Activated CD8-positive, alpha-beta T cell treated with anti-CD3 and anti-CD28 coated beads, Interleukin-2, amount 10 ng/mL, durations not matched to agents 7 days and 5 days (primary cell): ENCODE data around the gene USP53. TPM values are rescaled to one million over a fixed set of nuclear protein-coding genes. Genes with fewer than 3 reads are reported as not detected.
"Not testable (repeated sequence)": the region's sequence is repeated elsewhere in the genome, so short reads cannot be mapped to it uniquely, and the experiment has no call there.

ENCODE experiments used
- ATAC-seq: fragments of 150-1000 bp; cut with Tn5 transposase; one replicate; pipeline ENCODE4 v1.10.0; 2021; ENCODE audit warnings: moderate library complexity
- CTCF ChIA-PET: fragments of 350-600 bp; sonication (Branson Sonifier 250); formaldehyde crosslinking; loops from one replicate; lab custom pipeline; 2021; ENCODE audit warnings: antibody characterized with exemption; lab: Charles Lee
- POLR2A ChIA-PET: fragments of 350-600 bp; sonication (Branson Sonifier 250); formaldehyde crosslinking; loops from one replicate; lab custom pipeline; 2021; ENCODE audit warnings: antibody characterized with exemption; lab: Charles Lee
- DNase-seq: peaks from one replicate; pipeline ENCODE4 v3.0.0-alpha.2; 2020
- H3K27ac Mint-ChIP-seq: one replicate; pipeline ENCODE4 v1.8.0; 2021; ENCODE audit warnings: mild to moderate bottlenecking, mixed read lengths
- H3K27me3 Mint-ChIP-seq: one replicate; pipeline ENCODE4 v1.8.0; 2021; ENCODE audit warnings: low read depth, mixed read lengths
- H3K36me3 Mint-ChIP-seq: one replicate; pipeline ENCODE4 v1.8.0; 2021; ENCODE audit warnings: low read depth, mixed read lengths
- H3K4me1 Mint-ChIP-seq: one replicate; pipeline ENCODE4 v1.8.0; 2021; ENCODE audit warnings: low read depth, mixed read lengths
- H3K4me3 Mint-ChIP-seq: one replicate; pipeline ENCODE4 v1.8.0; 2021; ENCODE audit warnings: mild to moderate bottlenecking, mixed read lengths
- H3K9me3 Mint-ChIP-seq: one replicate; pipeline ENCODE4 v1.8.0; 2022; ENCODE audit warnings: mixed read lengths; ENCODE audit not compliant: insufficient read depth
- total RNA-seq, 2 experiments: library from RNA; stranded (reverse); gene quantifications; one replicate each; pipeline ENCODE4 v1.2.3, GENCODE V29; 2021

Gene USP53
- total RNA-seq, 2 experiments from 2014 or later = 10.0 to 10.1 TPM

DNA sequence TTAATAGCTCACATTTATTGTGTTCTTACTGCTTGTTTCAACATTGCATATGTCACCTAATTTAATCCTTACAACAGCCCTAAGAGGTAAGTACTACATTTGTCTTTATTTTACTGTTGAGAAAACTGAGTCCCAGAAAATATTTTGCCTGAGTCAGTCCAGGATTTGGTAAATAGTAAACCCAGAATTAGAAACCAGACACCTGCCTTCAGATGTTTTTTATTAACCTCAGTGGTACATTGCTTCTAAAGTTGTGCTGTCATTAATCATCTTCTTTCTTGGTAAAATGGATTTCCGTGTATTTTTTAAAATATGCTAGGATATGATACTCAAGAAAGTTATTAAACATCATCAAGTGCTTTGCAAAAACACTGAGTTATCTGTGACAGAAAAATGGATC lies 31.4 kb downstream of the USP53 start:
- Mint-ChIP-seq H3K36me3 (peaks cover 19% of the 10 kb centered on the region), H3K4me3 (no peak overlapping the region), H3K27ac (no peak overlapping the region), H3K4me1 (no peaks in the 10 kb centered on the region), H3K27me3 (no peaks in the 10 kb centered on the region), H3K9me3 (no peaks in the 10 kb centered on the region)
- POLR2A ChIA-PET = no interaction called here
- CTCF ChIA-PET = no interaction called here
- ATAC-seq (no peak), DNase-seq (no peak)

DNA sequence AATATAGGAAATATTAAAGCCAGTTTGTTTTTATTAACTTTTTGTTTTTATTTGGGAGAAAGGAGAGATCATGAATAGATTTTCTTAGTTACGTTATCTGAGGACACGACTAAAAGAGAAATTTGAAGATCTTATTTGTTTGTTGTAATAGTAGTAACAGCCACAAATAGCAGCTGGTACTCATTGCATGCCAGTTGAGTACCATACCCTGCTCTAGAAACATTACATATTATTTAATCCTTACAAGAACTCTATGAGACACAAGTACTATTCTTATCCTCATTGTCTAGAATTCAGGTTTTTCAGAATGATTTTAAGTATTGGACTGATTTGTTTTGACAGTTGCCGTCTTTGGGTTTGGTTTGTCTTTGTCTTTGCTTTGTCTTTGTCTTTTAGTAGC lies 31.8 kb downstream of the USP53 start:
- POLR2A ChIA-PET = no interaction called here

DNA sequence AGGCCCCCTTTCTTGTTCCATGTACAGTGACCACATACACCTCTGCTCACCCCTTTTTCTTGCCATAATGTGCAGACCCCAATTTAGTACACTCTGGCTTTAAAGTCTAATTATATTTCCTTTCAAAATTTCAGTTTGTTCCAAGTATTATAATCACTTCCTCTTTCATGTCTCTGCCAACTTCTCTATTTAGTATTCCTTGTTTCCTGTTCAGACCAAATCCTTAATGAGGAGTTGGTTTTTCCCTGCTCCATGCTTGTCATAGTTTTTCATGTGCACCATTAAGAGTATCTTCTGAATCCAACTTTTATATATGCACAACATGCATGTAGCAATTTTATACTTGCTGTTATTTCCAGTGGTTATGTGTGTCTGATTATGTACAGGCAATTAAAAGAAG lies 32.3 kb downstream of the USP53 start:
- ATAC-seq = no peak
- POLR2A ChIA-PET = no interaction called here
- Mint-ChIP-seq H3K27me3 (no peaks in the 10 kb centered on the region), H3K27ac (peak overlapping the region; percentile 4), H3K36me3 (peaks cover 20% of the 10 kb centered on the region), H3K9me3 (no peaks in the 10 kb centered on the region), H3K4me3 (no peak overlapping the region), H3K4me1 (no peaks in the 10 kb centered on the region)
- DNase-seq = no peak
- CTCF ChIA-PET = interaction anchor here (1.5 kb wide), 1 partner anchor 32 kb away, joined by 3 read pairs; the partner anchor contains the start of gene USP53

More for the DNA sequence above, 31.8 kb downstream of the USP53 start:
- ATAC-seq (no peak), DNase-seq (no peak)
- Mint-ChIP-seq H3K4me3 (no peak overlapping the region), H3K36me3 (peaks cover 20% of the 10 kb centered on the region), H3K27ac (peak overlapping the region; percentile 4), H3K4me1 (no peaks in the 10 kb centered on the region), H3K27me3 (no peaks in the 10 kb centered on the region), H3K9me3 (no peaks in the 10 kb centered on the region)
- CTCF ChIA-PET = no interaction called here

DNA sequence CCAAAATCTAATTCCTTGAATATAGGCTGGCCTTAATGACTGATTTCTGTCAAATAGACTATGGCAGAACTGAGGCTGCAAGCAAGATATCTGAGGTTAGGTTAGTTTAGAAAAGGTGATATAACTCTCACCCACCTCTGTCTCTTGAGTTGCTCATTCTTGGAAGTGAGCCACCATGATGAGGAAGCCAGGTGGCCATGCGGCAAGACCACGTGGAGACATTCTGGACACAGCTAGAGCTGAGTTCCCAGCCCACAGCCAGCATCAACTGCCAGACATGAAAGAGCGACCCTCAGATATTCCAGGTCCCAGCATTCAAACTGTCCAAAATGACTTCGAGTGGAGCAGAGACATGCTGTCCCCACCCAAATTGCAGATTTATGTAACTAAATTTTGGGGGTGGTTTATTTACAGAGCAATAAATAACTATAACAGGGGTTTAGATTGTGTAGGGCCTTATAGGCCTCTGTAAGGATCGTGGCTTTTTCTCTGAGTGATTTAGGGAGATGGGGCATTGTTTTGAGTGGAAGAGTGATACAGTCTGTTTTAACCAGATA lies 33.7 kb downstream of the USP53 start:
- H3K27ac Mint-ChIP-seq = no peak overlapping the region
- no peak for ATAC-seq
- no peak for DNase-seq
- peaks cover 24% of the 10 kb centered on the region for H3K36me3 Mint-ChIP-seq
- no peaks in the 10 kb centered on the region for H3K4me1 Mint-ChIP-seq
- H3K27me3 Mint-ChIP-seq = no peaks in the 10 kb centered on the region
- H3K9me3 Mint-ChIP-seq = no peaks in the 10 kb centered on the region
- CTCF ChIA-PET = interaction anchor here (1.5 kb wide), 1 partner anchor 34 kb away, joined by 3 read pairs; the partner anchor contains the start of gene USP53
- no peak overlapping the region for H3K4me3 Mint-ChIP-seq
- POLR2A ChIA-PET = no interaction called here

DNA sequence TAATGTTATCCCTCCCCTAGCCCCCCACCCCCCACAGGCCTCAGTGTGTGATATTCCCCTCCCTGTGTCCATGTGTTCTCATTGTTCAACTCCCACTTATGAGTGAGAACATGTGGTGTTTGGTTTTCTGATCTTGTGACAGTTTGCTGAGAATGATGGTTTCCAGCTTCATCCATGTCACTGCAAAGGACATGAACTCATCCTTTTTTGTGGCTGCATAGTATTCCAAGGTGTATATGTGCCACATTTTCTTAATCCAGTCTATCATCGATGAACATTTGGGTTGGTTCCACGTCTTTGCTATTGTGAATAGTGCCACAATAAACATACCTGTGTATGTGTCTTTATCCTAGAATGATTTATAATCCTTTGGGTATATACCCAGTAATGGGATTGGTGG lies 38.5 kb downstream of the USP53 start:
- DNase-seq, H3K27ac Mint-ChIP-seq, CTCF ChIA-PET, POLR2A ChIA-PET, H3K4me1 Mint-ChIP-seq, ATAC-seq, H3K4me3 Mint-ChIP-seq, H3K27me3 Mint-ChIP-seq: not testable (repeated sequence)
- peaks cover 13% of the 10 kb centered on the region for H3K9me3 Mint-ChIP-seq
- H3K36me3 Mint-ChIP-seq = peaks cover 56% of the 10 kb centered on the region

DNA sequence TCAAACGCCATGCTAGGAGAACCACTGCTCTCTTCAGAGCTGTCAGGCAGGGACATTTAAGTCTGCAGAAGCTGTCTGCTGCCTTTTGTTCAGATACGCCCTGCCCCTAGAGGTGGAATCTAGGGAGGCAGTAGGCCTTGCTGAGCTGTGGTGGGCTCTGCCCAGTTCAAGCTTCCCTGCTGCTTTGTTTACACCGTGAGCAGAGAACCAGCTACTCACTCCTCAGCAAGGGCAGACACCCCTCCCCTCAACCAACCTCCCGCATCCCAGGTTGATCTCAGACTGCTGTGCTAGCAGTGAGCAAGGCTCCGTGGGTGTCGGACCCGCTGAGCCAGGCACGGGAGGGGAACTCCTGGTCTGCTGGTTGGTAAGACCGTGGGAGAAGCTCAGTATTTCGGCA lies 42.7 kb downstream of the USP53 start:
- H3K27me3 Mint-ChIP-seq, DNase-seq, POLR2A ChIA-PET, H3K4me1 Mint-ChIP-seq, H3K27ac Mint-ChIP-seq, H3K4me3 Mint-ChIP-seq, ATAC-seq: not testable (repeated sequence)
- peaks cover 57% of the 10 kb centered on the region for H3K36me3 Mint-ChIP-seq
- CTCF ChIA-PET = interaction anchor here (0.7 kb wide), 1 partner anchor 20 kb away, joined by 3 read pairs; no protein-coding TSS in a partner anchor
- H3K9me3 Mint-ChIP-seq = peaks cover 13% of the 10 kb centered on the region

DNA sequence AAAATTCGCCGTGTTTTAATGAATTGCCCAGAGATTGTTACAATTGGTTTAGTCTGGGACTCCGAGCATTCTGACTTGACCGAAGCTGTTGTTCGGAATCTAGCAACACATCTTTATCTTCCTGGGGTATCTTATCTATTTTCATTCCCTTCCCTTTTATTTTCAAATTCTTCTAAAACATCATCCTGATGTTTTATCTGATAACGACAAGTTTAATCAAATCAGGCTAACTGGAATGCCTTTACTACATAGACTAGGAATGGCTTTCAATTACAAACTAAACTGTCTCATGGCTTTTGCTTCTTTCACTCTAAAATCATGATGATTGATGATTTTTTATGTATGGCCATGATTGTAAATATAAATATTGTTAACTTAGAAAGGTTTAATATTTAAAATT lies 48.0 kb downstream of the USP53 start:
- CTCF ChIA-PET = no interaction called here
- DNase-seq (no peak), ATAC-seq (no peak)
- no peaks in the 10 kb centered on the region for H3K27me3 Mint-ChIP-seq
- H3K27ac Mint-ChIP-seq = no peak overlapping the region
- no peaks in the 10 kb centered on the region for H3K9me3 Mint-ChIP-seq
- POLR2A ChIA-PET = no interaction called here
- H3K4me1 Mint-ChIP-seq = no peaks in the 10 kb centered on the region
- H3K4me3 Mint-ChIP-seq = no peak overlapping the region
- peaks cover 30% of the 10 kb centered on the region for H3K36me3 Mint-ChIP-seq

DNA sequence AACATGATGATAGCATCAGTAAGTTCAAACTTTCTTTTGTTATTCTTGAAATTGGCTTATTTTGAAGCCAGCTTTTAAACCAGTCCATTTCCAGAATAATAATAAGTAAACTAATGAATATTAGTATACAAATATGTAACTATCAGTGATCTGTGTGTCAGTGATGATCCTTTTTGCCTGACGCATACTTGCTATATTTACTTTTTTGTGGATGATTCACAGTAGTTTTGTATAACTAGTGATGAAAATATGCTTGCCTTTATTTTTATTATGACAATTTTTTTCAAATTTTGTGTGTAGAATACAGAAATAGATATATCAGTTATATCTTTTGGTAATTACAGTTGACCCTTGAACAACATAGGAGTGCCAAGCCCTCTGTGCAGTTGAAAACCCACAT lies 49.5 kb downstream of the USP53 start:
- Mint-ChIP-seq H3K27me3 (no peaks in the 10 kb centered on the region), H3K4me1 (peaks cover 3% of the 10 kb centered on the region), H3K27ac (no peak overlapping the region), H3K9me3 (no peaks in the 10 kb centered on the region), H3K36me3 (peaks cover 38% of the 10 kb centered on the region), H3K4me3 (no peak overlapping the region)
- ChIA-PET POLR2A (no interaction called here), CTCF (no interaction called here)
- DNase-seq = no peak
- no peak for ATAC-seq

DNA sequence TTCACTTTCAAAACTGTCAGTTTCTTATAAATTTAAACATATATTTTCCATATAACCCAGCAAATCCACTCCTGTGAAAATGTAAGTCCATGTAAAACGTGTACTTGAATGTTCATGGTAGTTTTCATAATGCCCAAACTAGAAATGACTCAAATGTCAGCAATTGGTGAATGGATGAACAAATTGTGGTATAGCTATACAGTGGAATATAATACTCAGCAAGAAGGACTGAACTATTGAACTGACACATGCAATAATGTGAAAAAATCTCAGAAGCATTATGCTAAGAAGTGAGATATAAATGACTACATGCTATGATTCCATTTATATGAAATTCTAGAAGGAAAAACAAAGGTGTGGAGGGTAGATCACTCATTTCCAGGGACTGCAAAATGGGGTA lies 52.2 kb downstream of the USP53 start:
- no peak overlapping the region for H3K4me3 Mint-ChIP-seq
- ATAC-seq = no peak
- CTCF ChIA-PET = no interaction called here

DNA sequence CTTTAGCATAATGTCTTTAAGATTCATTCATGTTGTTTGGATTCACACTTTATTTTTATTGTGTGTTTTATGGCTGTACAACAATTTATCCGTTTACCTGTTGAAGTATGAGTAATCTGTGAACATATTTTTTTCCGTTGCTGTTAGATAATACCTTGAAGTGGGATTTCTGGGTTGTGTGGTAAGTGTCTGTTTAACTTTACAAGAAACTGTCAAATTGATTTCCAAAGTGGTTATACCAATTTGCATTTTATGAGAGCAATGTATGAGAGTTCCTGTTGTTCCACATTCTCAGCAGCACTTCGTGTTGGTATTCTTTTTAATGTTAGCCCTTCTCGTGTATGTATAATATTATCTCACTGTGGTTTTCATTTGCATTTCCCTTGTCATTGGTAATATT lies 53.6 kb downstream of the USP53 start:
- Mint-ChIP-seq H3K4me1 (peaks cover 3% of the 10 kb centered on the region), H3K27me3 (no peaks in the 10 kb centered on the region), H3K4me3 (no peak overlapping the region), H3K27ac (no peak overlapping the region), H3K9me3 (no peaks in the 10 kb centered on the region), H3K36me3 (peaks cover 32% of the 10 kb centered on the region)
- no peak for DNase-seq
- ChIA-PET CTCF (no interaction called here), POLR2A (no interaction called here)
- ATAC-seq = no peak

More for the DNA sequence above, 52.2 kb downstream of the USP53 start:
- Mint-ChIP-seq H3K36me3 (peaks cover 36% of the 10 kb centered on the region), H3K9me3 (no peaks in the 10 kb centered on the region), H3K27me3 (no peaks in the 10 kb centered on the region), H3K27ac (no peak overlapping the region), H3K4me1 (peaks cover 3% of the 10 kb centered on the region)
- POLR2A ChIA-PET = no interaction called here
- DNase-seq = no peak

DNA sequence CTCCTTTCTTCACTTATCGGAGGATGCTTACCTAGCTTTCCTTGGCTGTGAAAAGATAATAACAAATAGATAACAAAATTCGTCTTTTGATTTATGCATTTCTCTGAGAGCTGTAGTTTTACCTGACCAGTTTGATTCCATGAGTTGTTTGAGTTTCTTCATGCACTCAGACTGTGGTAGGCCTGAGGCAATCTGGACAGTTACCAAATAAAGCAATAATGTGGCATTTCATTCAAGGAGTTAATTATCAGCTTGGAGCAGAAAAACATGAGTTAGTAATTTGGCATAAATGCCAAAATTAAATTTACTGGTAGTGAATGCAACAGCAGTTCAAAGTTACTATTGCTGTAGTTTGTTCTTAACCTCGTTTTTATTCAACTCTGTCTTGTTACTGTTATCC lies 56.0 kb downstream of the USP53 start:
- Mint-ChIP-seq H3K27ac (no peak overlapping the region), H3K27me3 (no peaks in the 10 kb centered on the region), H3K9me3 (no peaks in the 10 kb centered on the region), H3K4me3 (no peak overlapping the region), H3K4me1 (peaks cover 3% of the 10 kb centered on the region), H3K36me3 (peaks cover 38% of the 10 kb centered on the region)
- no peak for DNase-seq
- ChIA-PET POLR2A (no interaction called here), CTCF (interaction anchor here (0.9 kb wide), 1 partner anchor 31 kb away, joined by 4 read pairs; no protein-coding TSS in a partner anchor)
- no peak for ATAC-seq

DNA sequence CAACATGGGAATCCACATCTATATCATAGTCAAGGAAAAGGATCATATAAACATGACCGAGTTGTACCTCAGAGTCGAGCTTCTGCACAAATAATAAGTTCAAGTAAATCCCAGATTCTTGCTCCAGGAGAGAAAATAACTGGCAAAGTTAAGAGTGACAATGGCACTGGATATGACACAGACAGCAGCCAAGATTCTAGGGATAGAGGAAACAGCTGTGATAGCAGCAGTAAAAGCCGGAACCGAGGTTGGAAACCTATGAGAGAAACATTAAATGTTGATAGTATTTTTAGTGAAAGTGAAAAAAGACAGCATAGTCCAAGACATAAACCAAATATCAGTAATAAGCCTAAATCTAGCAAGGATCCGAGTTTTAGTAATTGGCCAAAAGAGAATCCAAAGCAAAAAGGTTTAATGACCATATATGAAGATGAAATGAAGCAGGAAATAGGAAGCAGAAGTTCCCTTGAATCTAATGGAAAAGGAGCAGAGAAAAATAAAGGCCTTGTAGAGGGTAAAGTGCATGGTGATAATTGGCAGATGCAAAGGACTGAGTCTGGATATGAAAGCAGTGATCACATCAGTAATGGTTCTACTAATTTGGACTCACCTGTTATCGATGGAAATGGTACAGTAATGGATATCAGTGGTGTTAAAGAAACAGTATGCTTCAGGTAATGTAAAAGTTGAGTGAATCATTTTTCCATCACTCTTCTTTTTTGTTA lies 59.0 kb downstream of the USP53 start:
- ATAC-seq (no peak), DNase-seq (no peak)
- no peak overlapping the region for H3K27ac Mint-ChIP-seq
- H3K4me3 Mint-ChIP-seq = no peak overlapping the region
- ChIA-PET POLR2A (no interaction called here), CTCF (no interaction called here)
- H3K27me3 Mint-ChIP-seq = no peaks in the 10 kb centered on the region
- no peaks in the 10 kb centered on the region for H3K4me1 Mint-ChIP-seq
- peaks cover 26% of the 10 kb centered on the region for H3K36me3 Mint-ChIP-seq
- H3K9me3 Mint-ChIP-seq = no peaks in the 10 kb centered on the region
